Left cardiac atrium (tissue), 4 donors: ENCODE data around the gene PIMREG. TPM values are rescaled to one million over a fixed set of nuclear protein-coding genes. Genes with fewer than 3 reads are reported as not detected.

Experiments
- ATAC-seq, 2 donors: fragments of 200-7000 bp; cut with Tn5 transposase; one replicate each; pipeline ENCODE4 v1.9.1; 2020; ENCODE audit warnings: mild to moderate bottlenecking in 2 of 2, moderate library complexity in 2 of 2
- DNase-seq: peaks from one replicate; pipeline ENCODE4 v3.0.0-alpha.2; 2020
- intact Hi-C, 2 donors: fragments of 100-400 bp; cut with DNase I; formaldehyde crosslinking; loops; one replicate each; pipeline versions ENCODE4 v1.14.1 to v1.15.1; 2022 to 2023
- total RNA-seq, 2 donors: library from RNA; stranded (reverse); fragmentation: NEBNext Ultra II Directional; extraction: Animal tissue kit (Norgen Biotek cat#: 25700); gene quantifications; one replicate each; pipeline ENCODE4 v1.2.1, GENCODE V29; 2021
- donor health status: DM: no; HTN: yes; CAD: no.
- donor health status: DM: no; HTN: yes; CAD: no; lungs with severe emphysema.
- donor health status: DM: yes; HTN: yes; CAD: no.
- donor health status: Dilated cardiomyopathy.

PIMREG gene
- total RNA-seq, 2 donors from 2014 or later, result 0.29 TPM; not detected in 1

DNA sequence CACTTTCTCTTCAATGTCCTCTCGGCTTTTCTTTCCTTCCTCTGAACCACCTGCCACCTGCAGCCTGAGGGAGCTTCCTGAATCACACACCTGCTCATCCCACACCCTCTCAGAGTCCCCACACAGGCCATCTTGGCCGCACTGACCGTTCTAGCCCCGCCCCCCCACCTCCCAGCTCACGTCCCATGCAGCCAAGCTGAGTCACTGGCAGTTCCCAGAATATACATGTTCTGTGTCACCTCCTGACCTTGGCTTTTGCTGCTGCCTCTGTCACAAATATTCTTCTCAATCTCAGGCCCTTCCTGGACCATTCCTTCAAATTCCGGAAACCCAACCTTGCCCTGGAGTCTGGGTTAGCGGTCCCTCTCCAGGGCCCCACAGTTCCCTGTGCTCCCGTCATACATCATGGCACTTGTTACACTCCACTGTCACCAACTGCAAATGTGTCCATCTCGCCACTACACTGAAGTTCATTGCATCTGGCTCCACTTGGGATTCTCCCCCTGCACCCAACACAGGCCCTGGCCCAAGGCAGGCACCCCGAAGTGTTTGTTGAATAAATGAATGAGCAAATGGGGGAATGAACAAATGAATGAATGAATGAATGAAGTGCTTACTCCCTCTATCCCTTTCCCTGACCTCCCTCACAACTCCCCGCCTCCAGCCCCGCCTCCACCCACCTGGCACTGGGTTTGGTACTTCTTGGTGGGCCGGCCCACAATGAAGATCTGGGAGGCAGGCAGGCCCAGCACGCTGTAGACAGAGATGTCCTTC, 12.8 kb downstream of the PIMREG start:
- peak in 1 of 2 donors; percentile 60 for ATAC-seq
- intact Hi-C loops, result no loop called here
- DNase-seq, result peak; percentile 47

DNA sequence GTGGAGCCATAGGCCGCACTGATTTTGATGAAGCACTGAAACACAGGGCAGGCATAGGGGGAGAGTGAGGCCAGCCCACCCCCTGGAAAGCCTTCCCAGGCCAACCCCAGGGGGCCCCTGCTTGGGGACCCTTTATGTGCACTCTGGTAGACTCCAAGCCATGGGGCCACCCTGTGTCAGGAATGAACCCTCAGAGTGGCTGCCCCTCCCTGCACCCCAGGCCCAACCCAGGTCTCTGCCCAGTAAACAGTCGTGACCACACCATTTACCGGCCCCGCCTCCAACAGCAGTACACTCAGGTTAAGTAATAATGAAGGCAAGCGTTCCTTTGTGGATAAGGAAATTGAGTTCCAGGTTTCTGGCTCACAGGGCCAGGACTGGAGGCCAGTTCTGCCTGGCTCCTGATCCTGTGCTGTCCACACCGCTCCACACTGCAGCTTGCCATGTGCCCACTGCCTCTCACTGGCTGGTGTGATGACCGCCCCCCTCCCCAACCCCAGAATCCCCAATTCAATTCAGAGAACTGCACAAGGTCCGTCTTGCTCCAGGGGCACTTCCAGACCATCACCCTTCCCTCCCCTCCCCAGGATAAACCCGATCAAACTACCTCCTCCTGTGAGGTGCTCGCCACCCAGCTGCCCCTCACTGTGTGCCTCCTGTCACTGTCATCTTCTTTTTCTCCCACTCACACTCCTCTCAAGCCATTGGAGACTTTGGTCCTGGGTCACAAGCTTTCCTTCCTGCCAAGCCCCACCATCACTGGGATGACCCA, 13.6 kb downstream of the PIMREG start:
- no peak for ATAC-seq
- intact Hi-C loops, result no loop called here

DNA sequence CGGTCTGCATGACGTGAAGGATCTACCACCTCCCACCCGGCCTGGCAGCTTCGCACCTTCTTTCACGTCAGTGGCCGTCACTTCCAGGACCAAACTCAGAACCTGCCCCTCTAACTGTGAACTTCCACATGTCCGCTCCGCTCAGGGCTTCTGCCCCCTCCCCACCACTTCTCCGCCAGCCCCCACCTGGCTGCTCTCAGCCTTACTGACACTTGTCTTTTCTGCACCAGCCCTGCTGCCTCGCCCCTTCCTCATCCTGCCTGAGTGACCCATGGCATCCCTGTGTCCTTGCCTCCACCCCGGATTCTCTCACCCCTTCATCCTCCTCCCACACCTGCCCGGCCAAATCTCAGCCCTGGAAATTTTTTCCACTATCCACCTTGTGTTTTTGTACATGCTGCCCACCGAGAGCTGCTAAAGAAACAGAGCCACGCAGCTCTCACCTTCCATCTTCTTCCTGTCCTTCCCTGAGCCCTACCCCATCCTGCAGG, 14.2 kb downstream of the PIMREG start:
- no peak for ATAC-seq
- intact Hi-C loops, result no loop called here
- no peak for DNase-seq

More for the DNA sequence above, 13.6 kb downstream of the PIMREG start:
- DNase-seq, result no peak

DNA sequence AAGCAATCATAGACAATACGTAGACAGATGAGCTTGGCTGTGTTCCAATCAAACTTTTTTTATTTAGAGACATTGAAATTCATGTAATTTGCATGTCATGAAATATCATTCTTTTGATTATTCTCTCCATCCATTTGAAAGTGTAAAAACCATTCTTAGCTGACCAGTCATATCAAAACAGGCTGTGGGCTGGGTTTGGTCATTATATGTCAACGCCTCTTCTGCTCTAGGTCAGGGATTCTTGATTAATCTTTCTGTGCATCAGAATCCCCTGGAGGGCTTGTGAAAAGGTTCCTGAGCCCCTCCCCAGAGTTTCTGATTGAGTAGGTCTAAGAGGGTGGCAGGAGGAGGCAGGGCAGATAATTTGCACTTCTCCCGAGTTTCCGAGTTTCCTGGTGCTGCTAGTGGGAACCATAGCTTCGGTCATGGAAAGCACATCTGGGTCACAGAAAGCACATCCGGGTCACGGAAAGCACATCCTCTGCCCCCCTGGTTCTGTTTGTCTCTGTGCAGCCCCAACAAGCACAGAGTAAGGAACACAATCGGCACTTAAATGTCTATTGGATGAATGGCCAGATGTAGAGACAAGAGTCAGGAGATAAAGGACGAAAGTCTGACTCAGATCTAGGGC, 16.4 kb downstream of the PIMREG start:
- ATAC-seq, result no peak
- intact Hi-C loops, result no loop called here
- no peak for DNase-seq

DNA sequence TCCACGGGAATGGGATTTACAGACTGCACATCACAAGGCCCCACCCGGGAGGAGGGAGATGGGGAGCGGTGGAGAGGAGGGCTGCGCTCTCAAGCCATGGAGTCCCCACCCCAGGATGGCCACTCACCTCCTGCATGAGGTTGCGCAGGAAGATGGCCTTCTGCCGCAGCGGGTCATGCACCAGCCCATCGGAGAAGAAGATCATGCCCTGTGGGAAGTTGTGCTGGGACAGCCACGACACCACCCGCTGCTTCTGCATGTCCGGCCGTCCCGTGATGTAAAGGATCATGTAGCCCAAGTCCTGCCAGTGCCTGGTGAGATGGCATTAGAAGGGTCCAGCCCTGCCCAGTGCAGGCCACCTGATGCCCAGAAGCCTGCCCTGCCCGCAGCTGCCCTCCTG, 17.0 kb downstream of the PIMREG start:
- intact Hi-C loops, result no loop called here
- no peak for ATAC-seq
- DNase-seq, result no peak

DNA sequence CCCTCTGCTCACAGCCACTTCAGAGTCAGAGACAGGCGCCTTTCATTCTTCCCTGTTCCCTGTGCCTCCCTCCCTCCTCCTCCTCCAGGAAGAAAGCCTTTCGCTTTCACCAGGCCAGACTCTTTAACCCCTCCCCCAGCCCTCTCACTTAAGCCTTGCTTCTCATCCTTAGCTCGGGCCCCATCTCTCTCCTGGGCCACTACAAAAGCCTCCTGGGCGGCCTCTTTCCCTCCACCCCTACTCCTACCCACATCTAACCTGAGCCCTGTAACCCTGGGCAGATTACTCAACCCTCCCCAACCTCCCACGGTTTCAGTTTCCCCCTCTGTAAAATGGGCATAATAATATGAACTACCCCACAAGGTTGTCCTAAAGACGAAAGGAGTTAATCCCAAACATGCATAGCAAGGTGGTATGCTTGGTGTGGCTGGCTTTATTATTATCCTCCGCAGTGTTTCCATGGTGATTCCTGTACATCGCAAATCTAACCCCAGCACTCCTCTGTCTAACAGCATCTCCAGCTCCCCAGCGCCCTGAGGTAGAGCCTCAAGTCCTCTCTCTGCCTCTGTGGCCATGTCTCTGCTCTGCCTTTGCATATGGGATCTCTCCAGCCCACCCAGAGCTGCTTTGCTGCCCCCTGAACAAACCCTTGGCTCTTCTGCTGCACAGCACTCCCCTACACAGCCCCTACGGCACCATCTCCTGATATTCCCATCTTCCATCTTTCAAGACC, 17.7 kb downstream of the PIMREG start:
- no peak for DNase-seq

DNA sequence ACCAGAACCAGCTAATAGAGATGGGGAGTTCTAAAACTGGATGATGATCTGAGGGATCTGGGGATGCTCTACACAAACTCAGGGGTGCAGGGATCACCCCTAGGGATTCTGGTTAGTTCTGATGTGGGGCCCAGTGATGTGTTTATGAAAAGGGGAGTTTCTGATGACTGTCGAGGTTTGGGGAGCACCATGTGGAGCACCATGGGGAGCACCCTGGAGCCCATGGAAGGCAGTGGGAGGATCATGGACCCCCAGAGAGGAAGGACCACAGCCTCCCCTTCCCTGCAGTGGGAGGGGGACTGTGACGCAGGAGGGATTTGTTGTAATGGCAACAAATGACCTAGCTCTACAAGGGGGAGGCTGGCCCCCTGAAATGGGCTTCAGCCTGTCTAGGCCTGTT, 18.4 kb downstream of the PIMREG start:
- intact Hi-C loops, result no loop called here
- DNase-seq (no peak), ATAC-seq (no peak)

More for the DNA sequence above, 17.7 kb downstream of the PIMREG start:
- ATAC-seq, result no peak
- intact Hi-C loops, result no loop called here

DNA sequence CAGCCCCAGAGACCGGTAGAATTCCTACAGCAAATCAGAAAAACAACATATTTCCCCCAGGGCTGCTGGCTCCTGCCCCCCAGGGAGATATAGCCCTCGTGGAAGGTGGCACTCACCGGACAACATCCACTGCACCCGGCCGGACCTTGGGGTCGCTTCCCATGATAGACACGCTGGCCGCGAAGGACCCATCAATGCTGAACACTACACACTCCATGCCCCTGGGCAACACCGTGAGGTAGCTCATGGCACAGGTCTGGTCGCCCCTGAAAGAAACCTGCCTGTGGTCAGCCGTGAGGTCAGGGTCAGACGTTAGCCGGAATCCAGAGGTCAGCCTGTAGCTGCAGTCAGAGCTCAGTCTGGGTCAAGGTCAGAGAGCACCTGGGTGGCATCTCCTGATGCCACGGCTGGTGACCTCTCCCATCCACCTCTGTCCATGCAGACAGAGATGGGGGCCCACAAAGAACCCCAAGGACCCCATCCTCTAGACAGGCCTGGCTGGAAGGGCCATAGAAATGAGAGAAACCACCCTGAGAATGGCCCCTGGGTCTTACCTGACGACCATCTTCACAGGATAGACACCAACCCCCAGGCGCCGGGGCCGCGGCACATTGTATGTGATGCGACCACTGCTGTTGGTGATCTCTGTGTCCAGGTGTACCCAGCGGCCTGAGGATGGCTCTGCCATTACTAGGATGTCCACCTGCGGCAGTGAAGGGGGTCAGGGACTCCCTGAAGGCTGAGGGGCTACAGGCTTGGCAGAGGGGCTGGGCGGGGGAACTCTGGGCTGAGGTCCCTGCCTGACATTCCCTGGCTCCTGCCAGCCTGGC, 19.6 kb downstream of the PIMREG start:
- DNase-seq (no peak), ATAC-seq (no peak)
- intact Hi-C loops, result no loop called here

DNA sequence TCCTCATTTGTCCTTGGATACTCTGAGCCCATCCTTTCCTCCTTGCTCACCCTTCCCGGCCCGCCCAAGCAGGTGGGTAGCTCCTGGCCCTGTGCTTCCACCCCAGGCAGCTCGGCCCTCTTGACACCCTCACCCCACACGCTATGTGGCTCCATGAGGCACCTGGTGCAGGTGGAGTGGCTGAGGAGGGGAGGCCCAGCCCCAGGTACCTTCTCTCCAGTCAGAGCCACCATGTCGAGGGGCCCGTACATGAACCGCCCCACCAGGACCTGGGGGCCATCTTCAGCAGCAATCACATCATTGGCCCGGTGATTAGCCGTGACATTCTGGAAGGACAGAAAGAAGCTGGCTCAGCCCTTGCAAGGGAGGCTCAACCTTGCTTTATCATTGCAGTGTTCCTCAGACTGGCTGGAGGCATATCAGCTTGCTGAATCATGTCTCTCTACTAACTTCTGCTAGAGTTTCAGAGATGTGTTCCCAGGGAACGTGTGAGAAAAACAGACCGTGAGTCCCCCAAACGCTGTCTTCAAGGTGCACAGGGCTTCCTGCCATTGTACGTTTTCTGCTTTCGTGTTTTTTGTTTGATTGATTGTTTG, 20.3 kb downstream of the PIMREG start:
- no peak for DNase-seq
- intact Hi-C loops, result no loop called here
- no peak for ATAC-seq

DNA sequence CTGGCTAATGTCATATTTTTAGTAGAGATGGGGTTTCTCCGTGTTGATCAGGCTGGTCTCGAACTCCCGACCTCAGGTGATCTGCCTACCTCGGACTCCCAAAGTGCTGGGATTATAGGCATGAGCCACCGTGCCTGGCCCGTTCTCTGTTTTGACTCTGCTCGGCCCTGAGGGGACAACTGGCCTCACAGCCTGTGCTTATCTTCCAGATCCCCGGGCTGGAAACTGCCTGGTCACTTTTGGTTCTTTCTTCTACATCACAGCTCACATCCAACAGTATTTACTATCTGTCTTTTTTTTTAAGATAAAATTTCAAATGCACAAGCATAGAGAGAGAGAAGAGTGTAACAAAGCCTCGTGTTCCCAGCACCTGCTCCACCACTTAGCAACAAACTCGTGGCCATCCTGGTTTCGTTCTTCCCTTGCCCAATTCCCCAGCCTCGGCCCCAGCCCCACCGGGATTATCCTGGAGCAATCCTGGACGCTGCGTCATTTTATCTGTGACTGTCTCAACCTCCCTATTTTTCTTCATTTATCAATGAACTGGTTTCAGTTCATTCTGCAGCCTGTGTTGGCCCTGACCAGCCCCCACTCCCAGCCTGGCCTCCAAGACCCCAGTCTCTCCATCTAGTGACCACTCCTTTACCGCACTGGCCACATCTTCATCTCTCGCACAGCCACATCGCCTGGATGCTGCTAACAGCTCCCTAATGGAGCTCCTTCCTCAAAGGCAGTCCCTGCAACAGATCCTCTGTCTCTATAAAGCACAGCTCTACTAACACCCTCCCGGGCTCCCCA, 21.1 kb downstream of the PIMREG start:
- intact Hi-C loops, result no loop called here
- no peak for DNase-seq
- ATAC-seq, result no peak

DNA sequence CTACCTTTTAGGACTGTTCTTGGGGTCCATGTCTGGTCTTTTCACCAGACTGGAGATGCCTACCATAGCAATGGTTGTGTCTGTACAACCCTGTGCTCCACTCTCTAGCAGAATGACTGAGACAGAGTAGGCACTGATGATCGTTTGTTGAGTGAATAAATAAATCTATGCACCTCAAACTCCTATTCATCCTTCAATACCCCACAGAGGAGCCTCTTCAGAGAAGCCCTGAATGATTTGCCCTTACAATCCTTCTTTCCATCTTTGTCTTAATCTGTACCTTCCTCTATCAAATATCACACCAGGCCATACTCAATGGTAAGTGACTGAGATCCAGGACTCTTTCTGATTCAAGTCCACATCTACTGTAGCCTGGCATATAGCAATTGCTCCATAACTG, 23.3 kb downstream of the PIMREG start:
- intact Hi-C loops, result no loop called here
- DNase-seq (no peak), ATAC-seq (no peak)

DNA sequence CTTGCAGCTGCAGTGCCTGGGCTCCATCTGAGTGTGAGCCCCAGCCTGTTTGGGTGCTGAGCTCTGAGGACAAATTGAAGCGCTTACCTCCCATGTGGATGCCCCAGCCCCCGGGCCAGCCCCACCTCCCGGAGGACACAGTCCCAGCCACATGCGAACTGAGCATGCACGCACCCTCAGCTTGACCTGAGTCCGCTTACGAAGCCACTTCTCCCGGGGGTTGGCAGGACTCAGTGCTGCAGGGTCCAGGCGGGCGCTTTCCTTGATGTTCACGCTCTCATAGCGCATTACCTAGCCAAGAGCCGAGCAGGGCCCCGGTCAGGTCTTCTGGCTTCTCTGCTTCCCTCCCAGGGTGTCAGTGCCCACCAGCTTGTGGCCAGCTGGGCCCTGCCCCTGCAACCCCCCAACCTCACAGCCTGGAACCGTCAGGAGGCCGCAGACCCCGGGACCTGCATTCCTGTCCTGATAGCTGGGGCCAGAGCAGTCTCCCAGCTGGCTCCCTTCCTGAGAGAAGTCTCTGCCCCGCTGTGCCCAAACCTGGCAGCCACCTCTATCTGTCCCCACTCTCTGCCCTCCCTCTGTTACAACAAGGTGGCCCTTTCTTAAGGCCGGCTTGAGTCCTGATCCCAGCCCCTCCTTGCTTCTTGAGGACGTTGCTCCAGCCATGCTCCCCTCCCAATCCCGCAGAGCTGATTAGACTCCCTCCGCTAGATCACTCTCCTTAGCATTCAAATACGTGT, 24.0 kb downstream of the PIMREG start:
- ATAC-seq (no peak), DNase-seq (no peak)
- intact Hi-C loops, result no loop called here

DNA sequence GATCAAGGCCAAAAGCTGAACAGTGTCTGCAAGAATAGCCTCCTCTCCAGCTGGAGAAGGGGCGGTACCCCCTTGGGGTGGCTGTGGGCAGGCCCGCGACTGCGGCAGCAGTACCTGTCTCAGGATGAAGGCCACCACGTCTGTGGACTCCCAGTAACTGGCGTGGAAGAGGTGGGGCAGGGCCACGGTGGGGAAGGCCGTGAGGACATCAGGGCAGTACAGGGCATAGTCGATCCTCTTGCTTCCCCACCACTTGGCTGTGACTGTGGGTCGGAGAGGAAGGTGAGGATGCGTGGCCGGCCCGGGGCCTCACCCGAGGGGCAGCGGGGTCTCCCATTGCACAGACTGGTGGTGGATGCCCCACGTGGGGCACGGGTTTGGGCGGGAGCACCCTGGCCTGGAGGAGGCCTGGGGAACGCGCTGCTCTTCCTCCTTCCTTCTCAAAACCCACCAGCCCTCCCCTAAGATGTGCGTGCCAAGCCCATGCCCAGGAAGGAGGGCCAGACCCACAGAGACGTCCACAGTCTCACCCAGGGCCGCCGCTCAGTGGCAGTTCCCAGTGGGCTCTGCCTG, 26.0 kb downstream of the PIMREG start:
- DNase-seq, result no peak
- ATAC-seq, result no peak
- intact Hi-C loops, result loop anchor here (5.0 to 10.0 kb wide), 2 partner anchors 87 to 95 kb away; partner anchors contain the start of gene PITPNM3 (in 1 of the 2)

DNA sequence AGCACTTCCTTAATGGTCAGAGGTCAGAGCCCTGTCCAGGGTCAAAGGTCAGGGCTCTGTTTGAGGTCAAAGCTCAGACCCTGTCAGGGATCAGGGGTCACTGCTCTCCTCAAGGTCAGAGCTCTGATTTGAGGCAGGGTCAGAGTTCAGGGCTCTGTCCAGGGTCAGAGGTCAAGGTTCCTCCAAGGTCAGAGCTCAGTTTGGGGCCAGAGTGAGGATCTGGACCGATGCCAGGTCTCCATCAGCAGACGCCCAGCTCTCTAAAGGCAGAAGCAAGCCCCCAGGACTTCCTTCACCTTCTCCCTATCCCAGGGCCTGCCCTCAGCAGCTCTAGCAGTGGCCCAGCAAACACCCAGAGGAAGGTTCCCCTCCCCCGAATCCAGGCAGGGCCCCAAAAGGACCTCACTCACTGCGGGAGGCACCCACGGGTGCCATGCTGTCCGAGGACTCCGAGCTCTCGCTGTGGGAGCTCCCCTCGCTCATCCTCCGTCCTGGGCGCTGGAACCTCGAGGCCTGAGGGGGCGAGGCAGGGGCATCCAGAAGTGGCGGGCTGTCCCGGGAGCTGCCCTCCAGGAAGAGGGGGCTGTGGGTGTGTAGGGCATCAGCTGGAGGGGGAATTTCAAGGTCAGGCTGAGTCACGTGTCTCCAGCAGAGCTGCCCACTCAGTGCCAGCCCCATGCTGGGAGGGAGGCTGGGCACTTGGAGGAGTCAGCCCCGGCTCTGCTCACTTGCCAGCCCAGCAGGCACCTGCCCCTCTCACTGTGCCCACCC, 26.7 kb downstream of the PIMREG start:
- DNase-seq, result no peak
- ATAC-seq, result no peak
- intact Hi-C loops, result loop anchor here (5.0 to 10.0 kb wide), 2 partner anchors 86 to 94 kb away; partner anchors contain the start of gene PITPNM3 (in 1 of the 2)
